SK-N-SH treated with all-trans-retinoic acid at 6 μM for 48 hours (cell line): ENCODE results near the gene DPP6.

ENCODE experiments used
- ATAC-seq: fragments of 200-7000 bp; cut with Tn5 transposase; 3 replicates; pipeline ENCODE4 v1.9.1; 2020; ENCODE audit warnings: mild to moderate bottlenecking, moderate library complexity
- CSDC2 ChIP-seq: fragments of 250-450 bp; sonication (Bioruptor Pico); IDR thresholded peaks from 2 replicates; pipeline ENCODE4 v1.5.0; 2020; ENCODE audit warnings: mild to moderate bottlenecking, moderate library complexity
- ESRRG ChIP-seq: fragments of 250-450 bp; sonication (Bioruptor Pico); IDR thresholded peaks from 2 replicates; pipeline ENCODE4 v1.6.1; 2021; ENCODE audit warnings: mild to moderate bottlenecking
- GLIS3 ChIP-seq: fragments of 250-450 bp; sonication (Bioruptor Pico); IDR thresholded peaks from 2 replicates; pipeline ENCODE4 v1.5.0; 2020; ENCODE audit warnings: mild to moderate bottlenecking, moderate library complexity
- ISL1 ChIP-seq: fragments of 250-450 bp; sonication (Bioruptor Pico); IDR thresholded peaks from 2 replicates; pipeline ENCODE4 v2.1.2; 2022; ENCODE audit warnings: mild to moderate bottlenecking, moderate library complexity
- OSR1 ChIP-seq: fragments of 250-450 bp; sonication (Bioruptor Pico); IDR thresholded peaks from 2 replicates; pipeline ENCODE4 v1.8.0; 2022; ENCODE audit warnings: moderate library complexity, mild to moderate bottlenecking, inconsistent platforms
- PPARA ChIP-seq: fragments of 250-450 bp; sonication (Bioruptor Pico); IDR thresholded peaks from 2 replicates; pipeline ENCODE4 v1.5.0; 2020; ENCODE audit warnings: mild to moderate bottlenecking, borderline replicate concordance
- RARB ChIP-seq: fragments of 250-450 bp; sonication (Bioruptor Pico); IDR thresholded peaks from 2 replicates; pipeline ENCODE4 v1.8.0; 2021; ENCODE audit warnings: mild to moderate bottlenecking, moderate library complexity
- SNAI2 ChIP-seq: fragments of 250-450 bp; sonication (Bioruptor Pico); IDR thresholded peaks from 2 replicates; pipeline ENCODE4 v1.5.0; 2020; ENCODE audit warnings: mild to moderate bottlenecking, moderate library complexity
- TCF4 ChIP-seq: fragments of 250-450 bp; sonication (Bioruptor Pico); IDR thresholded peaks from 2 replicates; pipeline ENCODE4 v1.8.0; 2021; ENCODE audit warnings: mild to moderate bottlenecking, moderate library complexity, borderline replicate concordance
- TOX ChIP-seq: fragments of 250-450 bp; sonication (Bioruptor Pico); IDR thresholded peaks from 2 replicates; pipeline ENCODE4 v1.8.0; 2021; ENCODE audit warnings: mild to moderate bottlenecking, moderate library complexity, borderline replicate concordance
- ZC3H10 ChIP-seq: fragments of 250-450 bp; sonication (Bioruptor Pico); IDR thresholded peaks from 2 replicates; pipeline ENCODE4 v1.5.1; 2021; ENCODE audit warnings: mild to moderate bottlenecking, moderate library complexity
- ZFP3 ChIP-seq: fragments of 250-450 bp; sonication (Bioruptor Pico); IDR thresholded peaks from 2 replicates; pipeline ENCODE4 v1.5.0; 2020; ENCODE audit warnings: mild to moderate bottlenecking, moderate library complexity
- ZFP30 ChIP-seq: fragments of 450-650 bp; formaldehyde crosslinking; IDR thresholded peaks from 2 replicates; pipeline ENCODE4 v1.5.0; 2022; ENCODE audit warnings: mild to moderate bottlenecking, moderate library complexity
- ZNF565 ChIP-seq: fragments of 450-650 bp; formaldehyde crosslinking; conservative IDR thresholded peaks from 2 replicates; pipeline ENCODE4 v1.5.0; 2020; ENCODE audit warnings: low read depth, mild to moderate bottlenecking, moderate library complexity
- ZNF70 ChIP-seq: fragments of 450-650 bp; formaldehyde crosslinking; IDR thresholded peaks from 2 replicates; pipeline ENCODE4 v1.5.0; 2020; ENCODE audit warnings: mild to moderate bottlenecking, moderate library complexity
- ZNF8 ChIP-seq: fragments of 450-650 bp; formaldehyde crosslinking; IDR thresholded peaks from 2 replicates; pipeline ENCODE4 v1.5.0; 2020; ENCODE audit warnings: mild to moderate bottlenecking, moderate library complexity
- TF ChIP-seq, protein P1 (sequence below): fragments of 250-450 bp; sonication (Bioruptor Pico); IDR thresholded peaks from 2 replicates; pipeline ENCODE4 v1.5.0; 2020; ENCODE audit warnings: mild to moderate bottlenecking, moderate library complexity
- TF ChIP-seq, protein P2 (sequence below): fragments of 250-450 bp; sonication (Bioruptor Pico); IDR thresholded peaks from 2 replicates; pipeline ENCODE4 v1.8.0; 2021; ENCODE audit warnings: low read depth, mild to moderate bottlenecking, moderate library complexity, borderline replicate concordance
- TF ChIP-seq, protein P3 (sequence below): fragments of 250-450 bp; sonication (Bioruptor Pico); IDR thresholded peaks from 2 replicates; pipeline ENCODE4 v1.5.1; 2020; ENCODE audit warnings: low read depth, mild to moderate bottlenecking, moderate library complexity
- TF ChIP-seq, protein P4 (sequence below): fragments of 250-450 bp; sonication (Bioruptor Pico); IDR thresholded peaks from 2 replicates; pipeline ENCODE4 v1.5.1; 2021; ENCODE audit warnings: mild to moderate bottlenecking, moderate library complexity
- TF ChIP-seq, protein P5 (sequence below): fragments of 250-450 bp; sonication (Bioruptor Pico); IDR thresholded peaks from 2 replicates; pipeline ENCODE4 v1.8.0; 2020; ENCODE audit warnings: mild to moderate bottlenecking, moderate library complexity, borderline replicate concordance

The DPP6 gene

DNA sequence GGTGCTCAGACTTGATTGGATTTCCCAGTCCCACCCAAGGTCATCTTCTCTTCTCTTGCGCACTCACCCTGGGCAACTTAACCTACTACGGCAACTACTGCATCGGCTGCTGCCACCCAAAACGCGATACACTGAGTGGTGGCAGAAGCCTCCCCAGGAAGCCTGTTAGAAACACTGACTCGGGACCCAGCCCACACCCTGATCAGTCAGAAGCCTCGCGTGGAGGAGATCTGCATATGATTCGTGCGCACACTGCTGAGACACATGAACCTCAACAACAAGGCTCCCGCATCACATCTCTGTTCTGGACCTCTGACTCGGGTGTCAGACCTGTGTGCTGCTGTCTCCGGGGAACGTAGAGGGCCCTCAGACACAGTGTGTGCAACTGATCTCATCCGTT is 531.3 kb downstream of the DPP6 start (continued):
- TF ChIP-seq, protein P1, sequence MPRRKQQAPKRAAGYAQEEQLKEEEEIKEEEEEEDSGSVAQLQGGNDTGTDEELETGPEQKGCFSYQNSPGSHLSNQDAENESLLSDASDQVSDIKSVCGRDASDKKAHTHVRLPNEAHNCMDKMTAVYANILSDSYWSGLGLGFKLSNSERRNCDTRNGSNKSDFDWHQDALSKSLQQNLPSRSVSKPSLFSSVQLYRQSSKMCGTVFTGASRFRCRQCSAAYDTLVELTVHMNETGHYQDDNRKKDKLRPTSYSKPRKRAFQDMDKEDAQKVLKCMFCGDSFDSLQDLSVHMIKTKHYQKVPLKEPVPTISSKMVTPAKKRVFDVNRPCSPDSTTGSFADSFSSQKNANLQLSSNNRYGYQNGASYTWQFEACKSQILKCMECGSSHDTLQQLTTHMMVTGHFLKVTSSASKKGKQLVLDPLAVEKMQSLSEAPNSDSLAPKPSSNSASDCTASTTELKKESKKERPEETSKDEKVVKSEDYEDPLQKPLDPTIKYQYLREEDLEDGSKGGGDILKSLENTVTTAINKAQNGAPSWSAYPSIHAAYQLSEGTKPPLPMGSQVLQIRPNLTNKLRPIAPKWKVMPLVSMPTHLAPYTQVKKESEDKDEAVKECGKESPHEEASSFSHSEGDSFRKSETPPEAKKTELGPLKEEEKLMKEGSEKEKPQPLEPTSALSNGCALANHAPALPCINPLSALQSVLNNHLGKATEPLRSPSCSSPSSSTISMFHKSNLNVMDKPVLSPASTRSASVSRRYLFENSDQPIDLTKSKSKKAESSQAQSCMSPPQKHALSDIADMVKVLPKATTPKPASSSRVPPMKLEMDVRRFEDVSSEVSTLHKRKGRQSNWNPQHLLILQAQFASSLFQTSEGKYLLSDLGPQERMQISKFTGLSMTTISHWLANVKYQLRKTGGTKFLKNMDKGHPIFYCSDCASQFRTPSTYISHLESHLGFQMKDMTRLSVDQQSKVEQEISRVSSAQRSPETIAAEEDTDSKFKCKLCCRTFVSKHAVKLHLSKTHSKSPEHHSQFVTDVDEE = no peak
- TF ChIP-seq ZNF70 (CRISPR knock-in tag) = no peak
- TF ChIP-seq TCF4 (CRISPR knock-in tag) = no peak
- TF ChIP-seq, protein P2, sequence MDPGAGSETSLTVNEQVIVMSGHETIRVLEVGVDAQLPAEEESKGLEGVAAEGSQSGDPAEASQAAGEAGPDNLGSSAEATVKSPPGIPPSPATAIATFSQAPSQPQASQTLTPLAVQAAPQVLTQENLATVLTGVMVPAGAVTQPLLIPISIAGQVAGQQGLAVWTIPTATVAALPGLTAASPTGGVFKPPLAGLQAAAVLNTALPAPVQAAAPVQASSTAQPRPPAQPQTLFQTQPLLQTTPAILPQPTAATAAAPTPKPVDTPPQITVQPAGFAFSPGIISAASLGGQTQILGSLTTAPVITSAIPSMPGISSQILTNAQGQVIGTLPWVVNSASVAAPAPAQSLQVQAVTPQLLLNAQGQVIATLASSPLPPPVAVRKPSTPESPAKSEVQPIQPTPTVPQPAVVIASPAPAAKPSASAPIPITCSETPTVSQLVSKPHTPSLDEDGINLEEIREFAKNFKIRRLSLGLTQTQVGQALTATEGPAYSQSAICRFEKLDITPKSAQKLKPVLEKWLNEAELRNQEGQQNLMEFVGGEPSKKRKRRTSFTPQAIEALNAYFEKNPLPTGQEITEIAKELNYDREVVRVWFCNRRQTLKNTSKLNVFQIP (CRISPR knock-in tag) = no peak
- no peak for TF ChIP-seq TOX (CRISPR knock-in tag)
- TF ChIP-seq PPARA (CRISPR knock-in tag) = no peak
- no peak for TF ChIP-seq ZFP3 (CRISPR knock-in tag)

DNA sequence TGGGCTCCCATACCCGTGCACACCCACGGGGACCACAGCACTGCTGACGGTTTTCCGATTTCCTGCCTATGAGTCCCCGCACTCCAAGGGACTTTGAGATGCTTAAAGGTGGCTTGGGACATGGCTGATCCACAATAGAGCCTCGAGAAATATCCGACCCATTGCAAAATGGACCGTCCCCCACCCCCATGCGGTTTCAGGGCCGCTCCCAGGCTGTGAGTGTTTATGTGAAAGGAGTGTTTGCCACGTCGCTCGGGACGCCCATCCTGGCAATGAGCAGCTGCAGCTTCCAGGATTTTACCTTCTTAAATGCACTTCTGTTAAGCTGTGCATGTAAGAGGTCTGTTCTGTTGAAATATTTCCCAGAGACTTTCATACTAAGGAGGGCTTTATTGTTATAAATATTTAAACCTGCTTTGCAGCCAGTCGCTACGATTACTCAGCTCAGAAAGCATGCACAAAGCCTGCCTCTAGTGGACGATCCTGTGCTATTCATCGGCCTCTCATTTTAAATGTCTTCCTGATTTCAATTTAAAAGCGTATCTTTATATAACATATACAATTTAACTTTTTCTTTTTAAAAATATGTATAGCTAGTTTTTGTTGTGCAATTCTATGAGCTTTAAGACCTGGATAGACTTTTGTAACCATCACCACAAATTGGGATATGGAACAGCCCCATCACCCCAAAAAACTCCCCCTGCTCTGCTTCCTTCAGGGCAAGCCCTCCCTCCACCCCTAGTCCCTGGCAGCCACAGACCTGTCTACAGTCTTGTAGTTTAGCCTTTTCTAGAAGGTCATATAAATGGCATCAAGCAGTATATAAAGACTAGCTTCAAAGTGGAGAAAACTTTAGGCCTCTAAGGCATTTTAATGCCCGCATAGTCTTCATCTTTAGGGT is 532.4 kb downstream of the DPP6 start:
- ATAC-seq = no peak
- no peak for TF ChIP-seq CSDC2 (CRISPR knock-in tag)
- TF ChIP-seq, protein P3, sequence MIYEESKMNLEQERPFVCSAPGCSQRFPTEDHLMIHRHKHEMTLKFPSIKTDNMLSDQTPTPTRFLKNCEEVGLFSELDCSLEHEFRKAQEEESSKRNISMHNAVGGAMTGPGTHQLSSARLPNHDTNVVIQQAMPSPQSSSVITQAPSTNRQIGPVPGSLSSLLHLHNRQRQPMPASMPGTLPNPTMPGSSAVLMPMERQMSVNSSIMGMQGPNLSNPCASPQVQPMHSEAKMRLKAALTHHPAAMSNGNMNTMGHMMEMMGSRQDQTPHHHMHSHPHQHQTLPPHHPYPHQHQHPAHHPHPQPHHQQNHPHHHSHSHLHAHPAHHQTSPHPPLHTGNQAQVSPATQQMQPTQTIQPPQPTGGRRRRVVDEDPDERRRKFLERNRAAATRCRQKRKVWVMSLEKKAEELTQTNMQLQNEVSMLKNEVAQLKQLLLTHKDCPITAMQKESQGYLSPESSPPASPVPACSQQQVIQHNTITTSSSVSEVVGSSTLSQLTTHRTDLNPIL (CRISPR knock-in tag) = no peak
- no peak for TF ChIP-seq TCF4 (CRISPR knock-in tag)
- TF ChIP-seq ZFP30 (CRISPR knock-in tag) = no peak
- TF ChIP-seq, protein P1 = no peak
- no peak for TF ChIP-seq ZNF565 (CRISPR knock-in tag)
- no peak for TF ChIP-seq PPARA (CRISPR knock-in tag)
- TF ChIP-seq ZC3H10 (CRISPR knock-in tag) = no peak
- no peak for TF ChIP-seq OSR1 (CRISPR knock-in tag)
- TF ChIP-seq GLIS3 (CRISPR knock-in tag) = no peak
- TF ChIP-seq, protein P4, sequence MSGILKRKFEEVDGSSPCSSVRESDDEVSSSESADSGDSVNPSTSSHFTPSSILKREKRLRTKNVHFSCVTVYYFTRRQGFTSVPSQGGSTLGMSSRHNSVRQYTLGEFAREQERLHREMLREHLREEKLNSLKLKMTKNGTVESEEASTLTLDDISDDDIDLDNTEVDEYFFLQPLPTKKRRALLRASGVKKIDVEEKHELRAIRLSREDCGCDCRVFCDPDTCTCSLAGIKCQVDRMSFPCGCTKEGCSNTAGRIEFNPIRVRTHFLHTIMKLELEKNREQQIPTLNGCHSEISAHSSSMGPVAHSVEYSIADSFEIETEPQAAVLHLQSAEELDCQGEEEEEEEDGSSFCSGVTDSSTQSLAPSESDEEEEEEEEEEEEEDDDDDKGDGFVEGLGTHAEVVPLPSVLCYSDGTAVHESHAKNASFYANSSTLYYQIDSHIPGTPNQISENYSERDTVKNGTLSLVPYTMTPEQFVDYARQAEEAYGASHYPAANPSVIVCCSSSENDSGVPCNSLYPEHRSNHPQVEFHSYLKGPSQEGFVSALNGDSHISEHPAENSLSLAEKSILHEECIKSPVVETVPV (CRISPR knock-in tag) = no peak
- no peak for TF ChIP-seq ESRRG (CRISPR knock-in tag)
- TF ChIP-seq, all 23 proteins: peak for 0

DNA sequence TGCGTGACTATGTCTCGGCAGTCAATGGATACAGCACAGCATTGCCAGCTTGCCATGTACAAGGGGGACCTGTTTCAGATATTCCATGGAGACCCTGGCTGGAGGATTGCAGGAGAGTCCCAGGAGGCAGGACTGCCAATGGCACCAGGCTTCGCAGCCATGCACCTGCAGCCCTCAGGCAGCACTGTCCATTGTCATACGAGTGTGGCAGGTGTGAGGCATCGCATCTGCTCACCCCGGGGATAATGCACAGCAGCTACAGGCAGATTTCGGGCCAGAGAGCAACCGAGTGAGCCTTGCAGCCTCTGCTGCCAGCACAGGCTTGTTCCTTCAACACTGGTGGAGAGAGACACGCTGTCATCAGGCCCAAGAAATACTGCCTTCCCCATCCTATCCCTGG is 535.6 kb downstream of the DPP6 start:
- no peak for ATAC-seq
- TF ChIP-seq, protein P4 (CRISPR knock-in tag) = no peak
- TF ChIP-seq SNAI2 (CRISPR knock-in tag) (no peak), ZNF70 (CRISPR knock-in tag) (no peak), CSDC2 (CRISPR knock-in tag) (no peak), ZNF8 (no peak), RARB (CRISPR knock-in tag) (no peak), PPARA (CRISPR knock-in tag) (no peak), ZC3H10 (CRISPR knock-in tag) (no peak), ISL1 (no peak), TCF4 (CRISPR knock-in tag) (no peak)
- TF ChIP-seq, protein P5, sequence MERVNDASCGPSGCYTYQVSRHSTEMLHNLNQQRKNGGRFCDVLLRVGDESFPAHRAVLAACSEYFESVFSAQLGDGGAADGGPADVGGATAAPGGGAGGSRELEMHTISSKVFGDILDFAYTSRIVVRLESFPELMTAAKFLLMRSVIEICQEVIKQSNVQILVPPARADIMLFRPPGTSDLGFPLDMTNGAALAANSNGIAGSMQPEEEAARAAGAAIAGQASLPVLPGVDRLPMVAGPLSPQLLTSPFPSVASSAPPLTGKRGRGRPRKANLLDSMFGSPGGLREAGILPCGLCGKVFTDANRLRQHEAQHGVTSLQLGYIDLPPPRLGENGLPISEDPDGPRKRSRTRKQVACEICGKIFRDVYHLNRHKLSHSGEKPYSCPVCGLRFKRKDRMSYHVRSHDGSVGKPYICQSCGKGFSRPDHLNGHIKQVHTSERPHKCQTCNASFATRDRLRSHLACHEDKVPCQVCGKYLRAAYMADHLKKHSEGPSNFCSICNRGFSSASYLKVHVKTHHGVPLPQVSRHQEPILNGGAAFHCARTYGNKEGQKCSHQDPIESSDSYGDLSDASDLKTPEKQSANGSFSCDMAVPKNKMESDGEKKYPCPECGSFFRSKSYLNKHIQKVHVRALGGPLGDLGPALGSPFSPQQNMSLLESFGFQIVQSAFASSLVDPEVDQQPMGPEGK (CRISPR knock-in tag) = no peak
- TF ChIP-seq, protein P2 (CRISPR knock-in tag) = no peak
